CD8-positive, alpha-beta memory T cell (primary cell): ENCODE results near the gene HCRT. TPM values are rescaled to one million over a fixed set of nuclear protein-coding genes. Genes with fewer than 3 reads are reported as not detected.
A peak's percentile ranks its signal among the peaks of the same experiment; 100 is the strongest.

Source experiments
- CTCF ChIA-PET: fragments of 350-600 bp; sonication (Branson Sonifier 250); formaldehyde crosslinking; loops from one replicate; lab custom pipeline; 2021; ENCODE audit warnings: antibody characterized with exemption; lab: Charles Lee
- POLR2A ChIA-PET: fragments of 350-600 bp; sonication (Branson Sonifier 250); formaldehyde crosslinking; loops from one replicate; lab custom pipeline; 2021; ENCODE audit warnings: antibody characterized with exemption; lab: Charles Lee
- DNase-seq, 5 donors: peaks; one replicate each; pipeline versions ENCODE4 v3.0.0 to v3.0.0-alpha.2; 2020 to 2022; ENCODE audit warnings: mixed read lengths in 1 of 5
- H3K27ac ChIP-seq: one replicate; pipeline ENCODE4 v1.7.0; 2013; ENCODE audit warnings: low read depth, mild to moderate bottlenecking, low read length, moderate library complexity
- H3K27me3 ChIP-seq: 2 replicates; pipeline ENCODE4 v1.7.0; 2013; ENCODE audit warnings: low read length, mild to moderate bottlenecking; ENCODE audit not compliant: insufficient read depth, poor library complexity, severe bottlenecking
- H3K36me3 ChIP-seq: 2 replicates; pipeline ENCODE4 v1.7.0; 2013; ENCODE audit warnings: mild to moderate bottlenecking, low read length, moderate library complexity; ENCODE audit not compliant: insufficient read depth
- H3K4me1 ChIP-seq: 2 replicates; pipeline ENCODE4 v1.7.0; 2013; ENCODE audit warnings: mild to moderate bottlenecking, low read length, moderate library complexity; ENCODE audit not compliant: insufficient read depth
- H3K4me3 ChIP-seq: 2 replicates; pipeline ENCODE4 v1.7.0; 2013; ENCODE audit warnings: mild to moderate bottlenecking, low read length
- H3K9me3 ChIP-seq: 2 replicates; pipeline ENCODE4 v1.7.0; 2013; ENCODE audit warnings: mild to moderate bottlenecking, low read length
- H3K27ac Mint-ChIP-seq, 8 donors: one replicate each; pipeline ENCODE4 v1.8.0; 2020 to 2021; ENCODE audit warnings: mixed read lengths in 8 of 8, mild to moderate bottlenecking in 6 of 8, inconsistent platforms in 3 of 8, moderate library complexity in 3 of 8
- H3K27me3 Mint-ChIP-seq, 2 donors: one replicate each; pipeline ENCODE4 v1.8.0; 2020 to 2021; ENCODE audit warnings: mixed read lengths in 2 of 2, mild to moderate bottlenecking in 1 of 2, moderate library complexity in 1 of 2
- H3K36me3 Mint-ChIP-seq, 3 donors: one replicate each; pipeline ENCODE4 v1.8.0; 2020 to 2021; ENCODE audit warnings: mixed read lengths in 3 of 3, inconsistent platforms in 1 of 3, mild to moderate bottlenecking in 1 of 3
- H3K4me1 Mint-ChIP-seq, 3 donors: one replicate each; pipeline ENCODE4 v1.8.0; 2020 to 2021; ENCODE audit warnings: mixed read lengths in 3 of 3, inconsistent platforms in 1 of 3, mild to moderate bottlenecking in 1 of 3
- H3K4me3 Mint-ChIP-seq, 7 donors: one replicate each; pipeline ENCODE4 v1.8.0; 2020 to 2021; ENCODE audit warnings: mixed read lengths in 7 of 7, mild to moderate bottlenecking in 6 of 7, moderate library complexity in 4 of 7, inconsistent platforms in 2 of 7
- H3K9me3 Mint-ChIP-seq, 5 donors: one replicate each; pipeline ENCODE4 v1.8.0; 2020 to 2022; ENCODE audit warnings: mixed read lengths in 5 of 5, mild to moderate bottlenecking in 3 of 5, moderate library complexity in 2 of 5, inconsistent platforms in 1 of 5
- polyA plus RNA-seq: library from polyadenylated mRNA; unstranded; fragments of 300-500 nt; fragmentation: Illumina TruSeq; gene quantifications from one replicate; pipeline ENCODE4 v1.2.3, GENCODE V29; 2021
- total RNA-seq, 2 experiments: library from RNA; stranded (reverse); gene quantifications; one replicate each; pipeline ENCODE4 v1.2.3, GENCODE V29; 2021

Gene HCRT
- total and polyA plus RNA-seq, 3 experiments from 2014 or later: not detected

DNA sequence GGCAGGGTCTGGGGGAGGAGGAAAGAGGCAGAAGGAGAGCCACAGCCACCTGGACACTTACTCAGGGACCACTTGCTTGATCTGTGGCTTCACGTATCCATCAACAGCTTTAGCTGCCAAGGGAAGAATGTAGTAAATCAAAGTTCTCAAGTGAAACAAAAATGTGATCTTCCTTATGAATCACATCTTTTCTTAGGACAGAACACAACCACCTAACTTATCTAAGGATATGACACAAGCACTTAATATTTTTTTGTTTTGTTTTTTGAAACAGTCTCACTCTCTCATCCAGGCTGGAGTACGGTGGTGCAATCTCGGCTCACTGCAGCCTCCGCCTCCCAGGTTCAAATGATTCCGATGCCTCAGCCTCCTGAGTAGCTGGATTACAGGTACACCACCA is 17.4 kb upstream of the HCRT start:
- no peaks in the 10 kb centered on the region for H3K4me1 Mint-ChIP-seq
- no peaks in the 10 kb centered on the region for H3K9me3 Mint-ChIP-seq
- ChIA-PET CTCF (no interaction called here), POLR2A (no interaction called here)
- H3K36me3 Mint-ChIP-seq: peaks cover 0 to 88% (median 24%) of the 10 kb centered on the region in 3 donors
- Histone ChIP-seq H3K4me1 (no peaks in the 10 kb centered on the region), H3K9me3 (no peaks in the 10 kb centered on the region), H3K36me3 (peaks cover 41% of the 10 kb centered on the region), H3K27ac (no peak overlapping the region), H3K4me3 (no peak overlapping the region), H3K27me3 (no peaks in the 10 kb centered on the region)
- no peak for DNase-seq
- H3K4me3 Mint-ChIP-seq: no peak overlapping the region
- H3K27ac Mint-ChIP-seq: peak overlapping the region in 2 of 8 donors; percentile 40 to 91
- H3K27me3 Mint-ChIP-seq: peaks cover 0 to 1% of the 10 kb centered on the region in 2 donors

- peak overlapping the region in 3 of 8 donors; percentile 40 to 91 (median 70) for H3K27ac Mint-ChIP-seq
- DNase-seq: no peak
- peaks cover 0 to 2% (median 0%) of the 10 kb centered on the region in 3 donors for H3K4me1 Mint-ChIP-seq
- peaks cover 0 to 1% of the 10 kb centered on the region in 2 donors for H3K27me3 Mint-ChIP-seq
- CTCF ChIA-PET: no interaction called here
- H3K4me1 ChIP-seq: no peaks in the 10 kb centered on the region
- peaks cover 36% of the 10 kb centered on the region for H3K36me3 ChIP-seq
- peaks cover 0 to 83% (median 22%) of the 10 kb centered on the region in 3 donors for H3K36me3 Mint-ChIP-seq
- H3K9me3 ChIP-seq: no peaks in the 10 kb centered on the region
- no peak overlapping the region for H3K27ac ChIP-seq
- H3K27me3 ChIP-seq: no peaks in the 10 kb centered on the region
- POLR2A ChIA-PET: no interaction called here
- H3K4me3 ChIP-seq: no peak overlapping the region
- H3K9me3 Mint-ChIP-seq: no peaks in the 10 kb centered on the region
- no peak overlapping the region for H3K4me3 Mint-ChIP-seq
Observed at GRCh38 chr17:42202159-42202558, 16.9 kb upstream of the HCRT start.

GRCh38 chr17:42201458-42201772 is 16.2 kb upstream of the HCRT start:
- Mint-ChIP-seq H3K9me3 (no peaks in the 10 kb centered on the region), H3K27me3 (peaks cover 0 to 1% of the 10 kb centered on the region in 2 donors), H3K27ac (peak overlapping the region in 2 of 8 donors; percentile 9 to 60), H3K4me1 (peaks cover 0 to 2% (median 0%) of the 10 kb centered on the region in 3 donors), H3K4me3 (no peak overlapping the region), H3K36me3 (peaks cover 0 to 75% (median 21%) of the 10 kb centered on the region in 3 donors)
- no peak for DNase-seq
- ChIA-PET POLR2A (no interaction called here), CTCF (no interaction called here)
- Histone ChIP-seq H3K4me3 (no peak overlapping the region), H3K27ac (no peak overlapping the region), H3K27me3 (no peaks in the 10 kb centered on the region), H3K9me3 (no peaks in the 10 kb centered on the region), H3K36me3 (peaks cover 34% of the 10 kb centered on the region), H3K4me1 (no peaks in the 10 kb centered on the region)

GRCh38 chr17:42200706-42201457 is 15.6 kb upstream of the HCRT start:
- H3K4me3 ChIP-seq: no peak overlapping the region
- H3K4me3 Mint-ChIP-seq: no peak overlapping the region
- H3K27me3 ChIP-seq: no peaks in the 10 kb centered on the region
- no peaks in the 10 kb centered on the region for H3K4me1 ChIP-seq
- H3K27ac Mint-ChIP-seq: peak overlapping the region in 2 of 8 donors; percentile 40 to 42
- DNase-seq: no peak
- no peak overlapping the region for H3K27ac ChIP-seq
- H3K27me3 Mint-ChIP-seq: peaks cover 0 to 1% of the 10 kb centered on the region in 2 donors
- peaks cover 0 to 70% (median 21%) of the 10 kb centered on the region in 3 donors for H3K36me3 Mint-ChIP-seq
- ChIA-PET POLR2A (interaction anchor here (0.5 kb wide), 2 partner anchors 14 to 73 kb away, joined by 3 read pairs; no protein-coding TSS in a partner anchor), CTCF (interaction anchor here (0.9 kb wide), 1 partner anchor 11 kb away, joined by 3 read pairs; no protein-coding TSS in a partner anchor)
- H3K4me1 Mint-ChIP-seq: peaks cover 0 to 4% (median 0%) of the 10 kb centered on the region in 3 donors
- H3K36me3 ChIP-seq: peaks cover 34% of the 10 kb centered on the region
- H3K9me3 Mint-ChIP-seq: no peaks in the 10 kb centered on the region
- H3K9me3 ChIP-seq: no peaks in the 10 kb centered on the region

DNA sequence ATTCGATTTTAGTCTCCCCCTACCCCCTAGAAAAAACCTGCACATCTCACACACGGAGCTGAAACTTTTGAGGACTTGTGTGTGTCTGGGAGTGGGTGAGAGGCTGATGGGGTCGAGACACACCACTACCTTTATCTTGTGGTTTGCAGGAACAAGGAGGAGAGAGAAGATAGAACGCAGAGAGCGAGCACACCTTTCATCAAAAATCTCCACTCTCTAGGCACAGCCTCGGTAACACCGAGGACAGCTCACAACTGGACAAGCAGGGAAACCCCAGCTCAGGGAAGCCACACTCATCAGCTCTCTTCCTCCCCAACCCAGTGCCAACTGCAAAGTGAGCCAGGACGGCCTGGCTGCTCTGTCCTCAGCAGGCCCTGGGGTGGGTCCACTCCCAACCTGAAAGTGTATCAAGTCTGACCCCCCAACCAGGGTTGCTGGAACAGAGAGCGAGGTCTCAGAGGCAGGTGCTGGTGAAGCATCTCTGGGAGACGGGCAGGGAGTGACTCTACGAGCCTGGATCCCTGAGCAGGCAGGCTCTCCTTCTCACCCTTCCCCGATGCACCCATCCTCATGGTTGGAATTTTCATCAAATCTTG is 14.3 kb upstream of the HCRT start:
- Mint-ChIP-seq H3K9me3 (no peaks in the 10 kb centered on the region), H3K27ac (peak overlapping the region in 1 of 8 donors; percentile 32), H3K27me3 (peaks cover 0 to 1% of the 10 kb centered on the region in 2 donors), H3K4me3 (no peak overlapping the region), H3K4me1 (peaks cover 2 to 5% (median 4%) of the 10 kb centered on the region in 3 donors), H3K36me3 (peaks cover 0 to 57% (median 18%) of the 10 kb centered on the region in 3 donors)
- H3K27ac ChIP-seq: no peak overlapping the region
- H3K4me3 ChIP-seq: no peak overlapping the region
- POLR2A ChIA-PET: interaction anchor here (0.6 kb wide), 1 partner anchor 1949 kb away, joined by 3 read pairs; no protein-coding TSS in a partner anchor
- DNase-seq: no peak
- no peaks in the 10 kb centered on the region for H3K27me3 ChIP-seq
- CTCF ChIA-PET: interaction anchor here (0.8 kb wide), 2 partner anchors 15 to 114 kb away, joined by 3 read pairs; no protein-coding TSS in a partner anchor
- H3K36me3 ChIP-seq: peaks cover 34% of the 10 kb centered on the region
- H3K9me3 ChIP-seq: no peaks in the 10 kb centered on the region
- peaks cover 4% of the 10 kb centered on the region for H3K4me1 ChIP-seq

DNA sequence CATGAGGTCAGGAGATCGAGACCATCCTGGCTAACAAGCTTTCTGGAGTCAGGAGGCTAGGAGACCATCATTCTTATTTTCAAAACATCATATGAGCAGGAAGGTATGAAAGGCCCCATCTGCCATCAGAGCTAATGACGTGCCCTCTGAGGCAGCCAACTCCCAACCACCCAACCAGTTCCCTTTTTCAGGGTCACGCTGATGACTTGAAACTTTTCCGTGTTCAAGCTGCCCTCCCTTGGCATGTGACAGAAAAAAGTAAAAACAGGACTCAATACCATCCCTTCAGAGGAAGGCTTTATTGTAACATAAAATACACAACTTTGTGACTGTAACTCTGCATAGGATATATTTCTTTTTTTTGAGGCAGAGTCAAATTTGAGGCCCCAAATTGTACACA is 13.6 kb upstream of the HCRT start:
- Histone ChIP-seq H3K4me1 (peaks cover 8% of the 10 kb centered on the region), H3K9me3 (no peaks in the 10 kb centered on the region), H3K27me3 (no peaks in the 10 kb centered on the region), H3K36me3 (peaks cover 28% of the 10 kb centered on the region), H3K4me3 (no peak overlapping the region), H3K27ac (no peak overlapping the region)
- Mint-ChIP-seq H3K4me1 (peaks cover 7 to 11% (median 10%) of the 10 kb centered on the region in 3 donors), H3K9me3 (no peaks in the 10 kb centered on the region), H3K4me3 (no peak overlapping the region), H3K27me3 (peaks cover 0 to 1% of the 10 kb centered on the region in 2 donors), H3K27ac (peak overlapping the region in 2 of 8 donors; percentile 51 to 80), H3K36me3 (peaks cover 0 to 54% (median 16%) of the 10 kb centered on the region in 3 donors)
- ChIA-PET CTCF (interaction anchor here (0.8 to 1.2 kb wide), 4 partner anchors 11 to 115 kb away, joined by 3 read pairs; no protein-coding TSS in a partner anchor), POLR2A (no interaction called here)
- no peak for DNase-seq

DNA sequence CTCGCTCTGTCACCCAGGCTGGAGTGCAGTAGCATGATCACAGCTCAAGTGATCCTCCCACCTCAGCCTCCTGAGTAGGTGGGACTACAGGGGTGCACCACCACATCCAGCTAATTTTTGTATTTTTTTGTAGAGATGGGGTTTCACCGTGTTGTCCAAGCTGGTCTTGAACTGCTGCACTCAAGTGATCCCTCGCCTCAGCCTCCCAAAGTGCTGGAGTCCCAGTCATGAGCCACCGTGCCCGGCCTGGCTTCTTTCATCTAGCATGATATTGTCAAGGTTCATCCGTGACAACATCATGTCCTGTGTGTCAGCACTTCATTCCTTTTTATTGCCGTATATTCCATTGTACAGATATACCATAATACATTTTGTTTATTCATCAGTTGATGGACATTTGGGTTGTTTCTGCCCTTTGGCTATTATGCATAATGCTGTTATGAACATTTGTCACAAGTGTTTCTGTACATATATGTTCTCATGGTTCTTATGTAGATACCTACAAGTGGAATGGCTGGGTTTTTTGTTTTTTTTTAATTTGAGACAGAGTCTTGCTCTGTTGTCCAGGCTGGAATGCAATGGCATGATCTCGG is 12.4 kb upstream of the HCRT start:
- no peaks in the 10 kb centered on the region for H3K27me3 ChIP-seq
- H3K36me3 Mint-ChIP-seq: peaks cover 0 to 44% (median 12%) of the 10 kb centered on the region in 3 donors
- H3K4me3 ChIP-seq: no peak overlapping the region
- H3K9me3 ChIP-seq: no peaks in the 10 kb centered on the region
- H3K27me3 Mint-ChIP-seq: no peaks in the 10 kb centered on the region
- no peak for DNase-seq
- H3K4me1 Mint-ChIP-seq: peaks cover 11 to 21% (median 19%) of the 10 kb centered on the region in 3 donors
- H3K27ac ChIP-seq: no peak overlapping the region
- peaks cover 20% of the 10 kb centered on the region for H3K4me1 ChIP-seq
- CTCF ChIA-PET: interaction anchor here (1.2 kb wide), 1 partner anchor 24 kb away, joined by 3 read pairs; no protein-coding TSS in a partner anchor
- peaks cover 20% of the 10 kb centered on the region for H3K36me3 ChIP-seq
- no peak overlapping the region for H3K27ac Mint-ChIP-seq
- no peaks in the 10 kb centered on the region for H3K9me3 Mint-ChIP-seq
- POLR2A ChIA-PET: no interaction called here
- peak overlapping the region in 1 of 7 donors; percentile 27 for H3K4me3 Mint-ChIP-seq
